22Rv1 (cell line): ENCODE results near the gene C1QL1.

ENCODE experiments used
- H3K27ac ChIP-seq: fragments of 450-650 bp; 2 replicates; pipeline ENCODE4 v1.5.1; 2017
- ZFX ChIP-seq: fragments of 450-650 bp; IDR thresholded peaks from 2 replicates; pipeline ENCODE4 v1.6.1; 2017; ENCODE audit warnings: antibody characterized with exemption, borderline replicate concordance
- TF ChIP-seq, protein P1 (sequence below): fragments of 450-650 bp; IDR thresholded peaks from 2 replicates; pipeline ENCODE4 v1.5.1; 2017; ENCODE audit warnings: mild to moderate bottlenecking

C1QL1 gene

DNA sequence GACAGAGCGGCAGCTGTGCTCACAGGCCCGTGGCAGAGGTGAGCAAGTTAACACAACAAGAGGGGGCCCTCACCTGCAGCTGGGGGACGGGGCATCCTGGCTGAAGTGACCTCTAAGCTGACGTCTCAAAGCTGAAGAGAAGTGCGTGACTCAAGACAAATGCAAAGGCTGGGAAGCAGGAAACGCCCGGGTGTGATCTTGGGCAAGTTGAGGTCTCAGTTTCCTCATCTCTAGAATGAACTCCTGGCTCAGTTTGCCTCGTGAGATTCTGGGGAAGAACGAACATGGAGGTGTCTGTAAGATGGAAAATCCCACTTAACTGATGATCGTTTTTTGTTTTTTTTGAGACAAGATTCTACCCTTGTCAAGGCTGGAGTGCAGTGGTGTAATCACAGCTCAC, 40.1 kb upstream of the C1QL1 start:
- TF ChIP-seq, protein P1, sequence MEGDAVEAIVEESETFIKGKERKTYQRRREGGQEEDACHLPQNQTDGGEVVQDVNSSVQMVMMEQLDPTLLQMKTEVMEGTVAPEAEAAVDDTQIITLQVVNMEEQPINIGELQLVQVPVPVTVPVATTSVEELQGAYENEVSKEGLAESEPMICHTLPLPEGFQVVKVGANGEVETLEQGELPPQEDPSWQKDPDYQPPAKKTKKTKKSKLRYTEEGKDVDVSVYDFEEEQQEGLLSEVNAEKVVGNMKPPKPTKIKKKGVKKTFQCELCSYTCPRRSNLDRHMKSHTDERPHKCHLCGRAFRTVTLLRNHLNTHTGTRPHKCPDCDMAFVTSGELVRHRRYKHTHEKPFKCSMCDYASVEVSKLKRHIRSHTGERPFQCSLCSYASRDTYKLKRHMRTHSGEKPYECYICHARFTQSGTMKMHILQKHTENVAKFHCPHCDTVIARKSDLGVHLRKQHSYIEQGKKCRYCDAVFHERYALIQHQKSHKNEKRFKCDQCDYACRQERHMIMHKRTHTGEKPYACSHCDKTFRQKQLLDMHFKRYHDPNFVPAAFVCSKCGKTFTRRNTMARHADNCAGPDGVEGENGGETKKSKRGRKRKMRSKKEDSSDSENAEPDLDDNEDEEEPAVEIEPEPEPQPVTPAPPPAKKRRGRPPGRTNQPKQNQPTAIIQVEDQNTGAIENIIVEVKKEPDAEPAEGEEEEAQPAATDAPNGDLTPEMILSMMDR, result no peak
- TF ChIP-seq ZFX, result no peak
- no peak overlapping the region for H3K27ac ChIP-seq

DNA sequence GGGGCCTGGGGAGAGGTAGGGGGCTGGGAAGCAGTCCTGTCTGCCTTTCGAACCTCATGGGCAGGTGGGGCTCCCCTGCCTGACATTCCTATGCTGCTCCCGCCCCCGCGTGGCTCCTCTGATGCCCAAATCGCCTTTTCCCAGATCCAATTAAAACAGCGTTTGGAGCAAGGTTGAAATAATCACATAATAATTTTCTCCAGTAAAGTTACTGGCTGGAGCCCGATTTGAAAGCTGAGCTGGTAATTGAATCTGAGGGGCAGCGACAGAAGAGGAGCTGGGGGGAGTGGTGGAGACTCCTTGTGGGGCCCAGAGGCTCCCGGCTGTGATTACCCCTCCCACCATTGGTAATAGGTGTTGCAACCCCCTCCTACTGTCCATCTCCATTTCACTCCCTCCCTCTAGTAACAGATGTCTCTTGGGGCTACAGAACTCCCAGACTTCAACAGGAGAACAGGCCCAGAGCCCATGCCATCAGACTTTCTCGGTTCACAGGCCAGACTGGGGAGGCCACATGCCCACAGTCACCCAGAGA, 38.9 kb upstream of the C1QL1 start:
- no peak for TF ChIP-seq ZFX
- TF ChIP-seq, protein P1, result no peak
- H3K27ac ChIP-seq, result no peak overlapping the region

DNA sequence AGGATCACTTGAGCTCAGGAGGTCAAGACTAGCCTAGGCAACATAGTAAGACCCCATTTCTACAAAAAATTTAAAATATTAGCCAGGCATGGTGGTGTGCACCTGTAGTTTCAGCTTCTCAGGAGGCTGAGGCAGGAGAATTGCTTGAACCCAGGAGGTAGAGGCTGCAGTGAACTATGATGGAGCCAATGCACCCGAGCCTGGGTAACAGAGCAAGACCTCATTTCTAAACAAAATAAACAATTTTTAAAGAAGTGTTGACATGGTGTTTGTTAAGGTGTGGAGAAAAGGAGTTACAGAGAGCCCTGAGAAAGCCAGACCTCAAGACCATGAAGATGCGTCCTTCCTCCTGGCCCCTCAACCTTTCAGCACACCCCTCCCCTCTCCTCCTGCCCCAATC, 37.6 kb upstream of the C1QL1 start:
- no peak overlapping the region for H3K27ac ChIP-seq
- TF ChIP-seq, protein P1, result no peak
- no peak for TF ChIP-seq ZFX

DNA sequence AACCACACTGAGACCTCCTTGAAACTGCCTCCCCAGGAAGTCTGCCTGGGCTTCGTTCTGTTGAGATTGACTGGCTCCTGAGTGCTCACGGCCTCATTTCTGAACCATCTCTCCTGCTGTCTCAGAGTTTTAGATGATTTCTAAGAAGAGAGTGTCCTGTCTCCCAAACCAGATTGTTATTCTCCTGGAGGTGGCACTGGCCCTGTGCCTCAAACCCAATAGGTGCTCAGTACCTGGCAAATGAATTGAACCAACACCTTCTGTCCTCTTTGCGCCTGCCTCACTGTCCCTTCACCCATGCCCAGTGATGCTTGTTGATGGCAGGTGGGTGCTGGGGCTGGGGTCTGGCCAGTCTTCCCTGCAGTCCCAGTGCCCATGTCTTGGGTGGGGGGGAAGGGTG, 36.3 kb upstream of the C1QL1 start:
- no peak overlapping the region for H3K27ac ChIP-seq
- TF ChIP-seq, protein P1, result no peak
- TF ChIP-seq ZFX, result no peak

DNA sequence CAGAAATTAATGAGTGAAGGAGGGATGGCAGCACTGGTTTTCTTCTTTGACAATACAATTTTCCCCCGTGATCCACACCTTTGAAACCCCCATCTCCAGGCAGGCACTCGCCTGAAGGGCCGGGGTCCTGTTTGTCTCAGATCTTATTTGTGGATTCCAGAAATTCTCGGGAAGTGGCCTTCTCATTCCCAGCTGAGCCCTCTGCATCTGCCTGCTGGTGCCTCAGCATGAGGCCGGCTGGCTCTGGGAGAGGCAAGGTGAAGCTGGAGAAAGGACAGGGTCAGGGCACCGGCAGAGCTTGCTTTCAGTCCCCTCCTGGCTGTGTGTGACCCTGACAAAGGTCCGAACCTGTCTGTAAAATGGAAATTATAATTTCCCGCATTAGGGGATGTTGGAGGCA, 35.8 kb upstream of the C1QL1 start:
- TF ChIP-seq, protein P1, result no peak
- TF ChIP-seq ZFX, result no peak
- no peak overlapping the region for H3K27ac ChIP-seq

DNA sequence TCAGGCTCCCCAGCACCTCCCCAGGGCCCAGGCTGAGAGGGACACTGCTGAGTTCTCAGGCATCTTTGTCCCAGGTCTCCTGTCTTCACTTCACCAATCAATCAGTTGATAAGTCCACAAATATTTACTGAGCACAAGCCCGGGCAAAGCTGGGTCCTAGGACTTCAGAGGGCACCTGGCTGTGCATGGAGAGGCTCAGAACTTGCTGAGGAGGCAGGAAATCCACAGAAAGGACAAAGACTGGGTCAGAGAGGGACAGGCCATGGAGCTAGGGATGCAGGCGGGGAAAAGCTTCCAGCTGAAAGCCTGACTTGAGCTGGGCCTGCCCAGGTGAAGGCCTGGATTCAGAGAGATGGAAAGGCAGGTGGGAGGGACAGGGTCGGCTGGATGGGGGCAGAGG, 33.2 kb upstream of the C1QL1 start:
- no peak overlapping the region for H3K27ac ChIP-seq
- TF ChIP-seq, protein P1, result no peak
- no peak for TF ChIP-seq ZFX

DNA sequence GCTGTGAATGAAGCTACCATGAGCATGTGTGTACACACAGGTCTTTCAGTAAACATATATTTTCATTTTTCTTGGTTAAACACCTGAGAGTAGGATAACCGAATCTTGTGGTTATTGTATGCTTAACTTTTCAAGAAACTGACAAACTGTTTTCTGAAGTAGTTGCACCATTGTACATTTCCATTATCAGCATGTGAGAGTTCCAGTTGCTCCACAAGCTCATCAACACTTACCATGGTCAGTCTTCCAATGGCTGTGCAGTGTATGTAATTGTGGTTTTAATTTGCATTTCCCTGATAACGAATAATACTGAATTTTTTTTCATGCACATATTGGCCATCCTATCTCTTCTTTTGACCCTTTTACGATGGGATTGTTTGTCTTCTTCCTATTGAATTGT, 31.3 kb upstream of the C1QL1 start:
- TF ChIP-seq, protein P1, result no peak
- TF ChIP-seq ZFX, result no peak
- no peak overlapping the region for H3K27ac ChIP-seq
